ENCODE measurements around the gene GFI1B.
"Not testable (repeated sequence)": the region's sequence is repeated elsewhere in the genome, so short reads cannot be mapped to it uniquely, and the experiment has no call there.

The GFI1B gene

DNA sequence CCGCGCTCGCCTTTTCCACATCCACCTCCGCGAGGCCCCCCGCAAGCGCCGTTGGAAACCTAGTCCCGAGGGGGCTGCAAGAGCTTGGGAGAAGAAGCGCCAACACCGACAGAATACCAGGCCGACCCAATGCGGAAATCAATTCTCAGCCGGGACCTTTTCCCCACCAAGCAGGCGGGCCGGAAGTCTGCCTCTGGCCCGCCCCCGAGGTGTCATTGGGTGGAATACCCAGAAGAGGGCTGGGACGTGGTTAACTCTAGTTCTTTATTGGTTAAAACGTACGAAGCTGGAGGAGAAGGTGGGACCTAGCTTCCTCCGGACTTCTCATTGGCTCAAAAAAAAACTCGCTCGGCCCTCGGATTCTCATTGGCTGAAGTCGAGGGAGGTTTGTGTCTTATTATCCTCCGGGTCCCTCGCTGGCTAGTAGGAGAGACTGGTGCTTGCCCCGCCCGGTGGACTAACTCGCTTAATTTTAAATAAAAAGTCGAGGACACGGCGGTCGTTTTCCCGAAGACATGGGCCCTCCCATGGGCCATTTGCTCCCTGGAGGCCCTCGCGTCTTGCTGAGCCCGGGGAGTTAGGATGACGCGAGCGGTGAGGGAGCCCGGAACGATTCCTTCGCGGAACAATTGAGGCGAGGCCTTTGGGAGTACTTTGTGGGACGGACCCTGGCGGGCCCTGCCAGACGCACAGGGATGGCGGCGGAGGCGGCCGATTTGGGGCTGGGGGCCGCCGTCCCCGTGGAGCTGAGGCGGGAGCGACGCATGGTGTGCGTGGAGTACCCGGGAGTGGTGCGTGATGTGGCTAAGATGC lies 52.0 kb downstream of the GFI1B start, which contains the start of gene GTF3C5:
Gene GTF3C5 (plus strand): TSS at position 681 of the 813 bp plus-strand sequence. CDS start 15 bp downstream, at position 696.
- FAIRE-seq = peak; percentile 98
- TF ChIP-seq POLR2A (IDR thresholded peaks at IDR 0.05; ENCODE audit: low read depth, low read length) = peak; percentile 70
- DNase-seq (ENCODE audit: insufficient read length, low spot score) = peak; percentile 99

DNA sequence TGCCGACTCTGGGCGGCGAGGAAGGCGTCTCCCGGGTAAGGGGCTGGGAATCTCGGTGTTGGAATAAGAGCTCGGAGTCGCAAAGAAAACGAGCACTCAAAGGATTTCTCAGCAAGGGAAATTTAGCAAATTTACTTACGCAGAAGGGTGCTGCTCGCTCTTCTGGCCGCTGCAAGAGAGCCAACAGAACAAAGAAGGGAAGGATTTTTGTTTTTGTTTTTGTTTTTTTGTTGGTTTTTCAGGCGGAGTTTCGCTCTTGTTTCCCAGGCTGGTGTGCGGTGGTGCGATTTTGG lies 52.6 kb downstream of the GFI1B start:
- FAIRE-seq = no peak
- no peak for DNase-seq (ENCODE audit: insufficient read length, low spot score)
- TF ChIP-seq POLR2A (IDR thresholded peaks at IDR 0.05; ENCODE audit: low read depth, low read length) = no peak

DNA sequence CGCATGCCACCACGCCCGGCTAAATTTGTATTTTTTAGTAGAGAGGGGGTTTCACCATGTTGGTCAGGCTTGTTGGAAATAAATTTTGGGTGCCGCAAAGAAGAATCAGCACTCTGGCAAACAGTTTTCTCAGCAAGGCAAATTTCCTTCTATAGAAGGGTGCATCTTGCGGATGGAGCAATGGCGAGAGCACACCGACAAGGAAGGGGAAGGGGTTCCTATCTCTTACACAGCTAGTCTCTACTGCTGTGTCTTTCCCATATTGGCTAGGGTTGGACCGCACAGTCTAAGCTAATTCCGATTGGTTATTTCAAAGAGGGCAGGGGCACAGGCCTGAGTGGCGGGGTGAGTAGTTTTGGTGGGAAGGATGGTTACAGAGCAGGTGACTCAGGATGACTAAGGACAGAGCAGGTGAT lies 53.0 kb downstream of the GFI1B start:
- no peak for TF ChIP-seq POLR2A (IDR thresholded peaks at IDR 0.05; ENCODE audit: low read depth, low read length)
- DNase-seq (ENCODE audit: insufficient read length, low spot score) = no peak
- FAIRE-seq = no peak

DNA sequence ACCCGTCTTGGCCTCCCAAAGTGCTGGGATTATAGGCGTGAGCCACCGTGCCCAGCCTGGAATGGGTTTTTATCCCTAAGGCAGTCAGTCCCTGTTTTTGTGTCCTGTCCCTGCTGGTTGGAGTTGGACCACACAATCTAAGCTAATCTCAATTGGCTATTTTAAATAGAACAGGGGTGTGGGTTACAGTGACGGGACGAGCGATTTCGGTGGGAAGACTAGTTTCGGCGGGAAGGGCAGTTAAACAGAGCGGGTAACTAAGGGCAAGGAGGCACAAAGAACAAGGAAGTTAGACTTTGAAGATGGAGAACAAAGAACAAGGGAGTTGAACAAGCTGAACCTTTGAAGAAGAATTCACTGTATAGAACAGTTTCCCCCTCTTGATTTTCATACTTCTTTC lies 53.7 kb downstream of the GFI1B start:
- no peak for FAIRE-seq
- no peak for TF ChIP-seq POLR2A (IDR thresholded peaks at IDR 0.05; ENCODE audit: low read depth, low read length)
- no peak for DNase-seq (ENCODE audit: insufficient read length, low spot score)

DNA sequence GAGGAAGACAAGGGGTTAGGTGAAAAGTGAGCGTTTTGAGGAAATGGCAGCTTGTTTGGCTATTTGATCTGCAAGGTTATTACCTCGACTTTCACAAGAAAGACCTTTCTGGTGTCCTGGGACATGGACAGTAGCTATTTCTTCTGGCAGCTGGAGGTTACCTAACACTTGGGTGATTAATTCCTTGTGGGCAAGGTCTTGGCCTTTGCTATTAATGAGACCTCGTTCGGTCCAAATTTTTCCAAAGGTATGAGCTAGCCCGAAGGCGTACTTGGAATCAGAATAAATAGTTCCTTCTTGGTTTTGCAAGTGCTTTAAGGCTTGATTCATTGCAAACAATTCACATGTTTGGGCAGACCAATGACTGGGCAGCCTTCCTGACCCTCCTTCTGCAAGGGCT lies 57.2 kb downstream of the GFI1B start:
- FAIRE-seq (no peak), DNase-seq (ENCODE audit: insufficient read length, low spot score) (no peak)
- TF ChIP-seq POLR2A (IDR thresholded peaks at IDR 0.05; ENCODE audit: low read depth, low read length) = no peak

DNA sequence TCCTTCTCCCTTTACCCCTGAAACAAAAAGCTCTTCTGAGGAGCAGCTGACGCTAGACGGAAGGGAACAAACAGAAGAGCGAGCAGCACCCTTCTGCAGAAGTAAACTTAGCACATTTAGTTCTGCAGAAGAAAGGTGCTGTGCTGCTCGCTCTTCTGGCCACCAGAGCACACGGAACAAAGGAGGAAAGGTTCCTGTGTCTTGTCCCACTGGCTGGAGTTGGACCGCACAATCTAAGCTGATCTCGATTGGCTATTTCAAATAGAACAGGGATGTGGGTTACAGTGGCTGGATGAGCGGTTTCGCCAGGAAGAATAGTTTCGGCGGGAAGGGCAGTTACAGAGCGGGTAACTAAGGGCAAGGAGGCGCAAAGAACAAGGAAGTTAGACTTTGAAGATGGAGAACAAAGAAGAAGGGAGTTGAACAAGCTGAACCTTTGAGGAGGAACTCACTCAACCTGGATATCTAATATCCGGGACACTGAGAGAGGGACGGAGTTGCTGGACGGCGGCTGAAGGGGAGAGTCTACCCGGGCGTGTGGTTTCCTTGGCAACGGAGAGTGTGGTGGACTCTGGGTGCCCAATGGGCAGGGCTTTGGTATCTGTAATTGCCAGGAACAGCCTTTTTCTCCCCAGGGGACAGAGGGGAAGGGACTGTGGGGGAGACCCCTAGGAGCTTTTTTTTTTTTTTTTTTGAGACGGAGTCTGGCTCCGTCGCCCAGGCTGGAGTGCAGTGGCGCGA lies 59.5 kb downstream of the GFI1B start:
- DNase-seq (ENCODE audit: insufficient read length, low spot score) (no peak), FAIRE-seq (no peak)
- TF ChIP-seq POLR2A (IDR thresholded peaks at IDR 0.05; ENCODE audit: low read depth, low read length) = no peak

DNA sequence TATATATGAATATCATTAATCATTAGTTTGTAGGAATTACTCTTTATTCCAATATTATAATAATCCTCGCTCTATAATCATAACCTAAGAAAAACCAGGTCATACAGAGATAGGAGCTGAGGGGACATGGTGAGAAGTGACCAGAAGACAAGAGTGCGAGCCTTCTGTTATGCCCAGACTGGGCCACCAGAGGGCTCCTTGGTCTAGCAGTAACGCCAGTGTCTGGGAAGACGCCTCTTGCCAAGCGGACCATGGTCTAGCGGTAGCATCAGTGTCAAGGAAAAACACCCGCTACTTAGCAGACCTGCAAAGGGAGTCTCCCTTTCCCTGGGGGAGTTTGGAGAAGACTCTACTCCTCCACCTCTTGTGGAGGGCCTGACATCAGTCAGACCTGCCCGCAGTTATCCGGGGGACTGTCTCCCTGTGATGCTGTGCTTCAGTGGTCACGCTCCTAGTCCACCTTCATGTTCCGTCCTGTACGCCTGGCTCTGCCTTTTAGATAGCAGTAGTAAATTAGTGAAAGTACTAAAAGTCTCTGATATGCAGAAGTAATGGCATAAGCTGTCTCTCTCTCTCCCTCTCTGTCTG lies 62.5 kb downstream of the GFI1B start:
- DNase-seq (ENCODE audit: insufficient read length, low spot score); FAIRE-seq: not testable (repeated sequence)
